NB4 (cell line): ENCODE measurements around the gene GLRX2.

ENCODE experiments used
- CTCF ChIP-seq: IDR thresholded peaks from one replicate; pipeline ENCODE4 v1.5.1; 2012; ENCODE audit warnings: low read depth, low read length
- MAX ChIP-seq: IDR thresholded peaks from 2 replicates; pipeline ENCODE4 v1.6.1; 2011; ENCODE audit warnings: low read depth, low read length
- MYC ChIP-seq: IDR thresholded peaks from 2 replicates; pipeline ENCODE4 v1.6.1; 2011; ENCODE audit warnings: low read depth, low read length
- POLR2A ChIP-seq: IDR thresholded peaks from 2 replicates; pipeline ENCODE4 v1.6.1; 2011; ENCODE audit warnings: mild to moderate bottlenecking; ENCODE audit not compliant: insufficient read length; ENCODE audit errors: extremely low read depth

DNA sequence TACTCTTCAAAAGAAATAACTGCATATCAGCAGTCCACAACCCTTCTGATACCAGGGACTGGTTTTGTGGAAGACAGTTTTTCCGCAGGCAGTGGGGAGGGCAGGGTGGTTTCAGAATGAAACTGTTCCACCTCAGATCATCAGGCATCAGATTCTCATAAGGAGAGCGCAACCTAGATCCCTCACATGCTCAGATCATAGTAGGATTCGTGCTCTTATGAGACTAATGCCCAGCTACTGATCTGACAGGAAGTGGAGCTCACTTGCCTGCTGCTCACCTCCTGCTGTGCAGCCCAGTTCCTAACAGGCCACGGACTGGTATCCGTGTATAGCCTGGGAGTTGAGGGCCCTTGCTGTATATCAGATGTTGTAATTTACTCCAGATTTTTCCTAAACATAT lies 34.3 kb downstream of the GLRX2 start:
- TF ChIP-seq CTCF (no peak), MYC (no peak), MAX (no peak), POLR2A (peak; percentile 12)
